ENCODE data around the gene ZNF367. TPM values are rescaled to one million over a fixed set of nuclear protein-coding genes. Genes with fewer than 3 reads are reported as not detected.

Gene ZNF367
- total RNA-seq, 2 donors from 2014 or later: 0.75 to 1.2 TPM

DNA sequence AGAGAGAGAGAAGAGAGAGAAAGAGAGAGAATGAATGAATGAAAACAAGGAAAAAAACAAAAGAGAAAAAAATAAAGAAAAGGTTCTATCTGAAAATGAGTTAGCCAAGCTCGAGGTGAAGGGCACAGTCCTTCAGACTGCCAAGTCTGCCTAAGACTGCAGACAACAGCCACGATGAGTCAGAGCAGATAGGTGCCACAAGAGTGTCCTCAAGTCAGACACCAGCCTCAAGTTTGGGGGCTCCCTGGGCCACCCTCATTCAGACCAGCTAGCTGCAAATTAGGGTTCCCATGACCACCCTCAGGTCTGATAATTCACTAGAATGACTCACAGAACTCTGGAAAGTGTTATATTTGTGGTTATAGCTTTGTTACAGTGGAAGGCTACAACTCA lies 17.9 kb upstream of the ZNF367 start:
- Histone ChIP-seq H3K27ac (no peak overlapping the region), H3K36me3 (no peaks in the 10 kb centered on the region), H3K27me3 (no peaks in the 10 kb centered on the region), H3K9me3 (no peaks in the 10 kb centered on the region), H3K4me3 (no peak overlapping the region), H3K4me1 (no peaks in the 10 kb centered on the region)
- DNase-seq (ENCODE audit: low spot score): no peak
- TF ChIP-seq, protein P1, sequence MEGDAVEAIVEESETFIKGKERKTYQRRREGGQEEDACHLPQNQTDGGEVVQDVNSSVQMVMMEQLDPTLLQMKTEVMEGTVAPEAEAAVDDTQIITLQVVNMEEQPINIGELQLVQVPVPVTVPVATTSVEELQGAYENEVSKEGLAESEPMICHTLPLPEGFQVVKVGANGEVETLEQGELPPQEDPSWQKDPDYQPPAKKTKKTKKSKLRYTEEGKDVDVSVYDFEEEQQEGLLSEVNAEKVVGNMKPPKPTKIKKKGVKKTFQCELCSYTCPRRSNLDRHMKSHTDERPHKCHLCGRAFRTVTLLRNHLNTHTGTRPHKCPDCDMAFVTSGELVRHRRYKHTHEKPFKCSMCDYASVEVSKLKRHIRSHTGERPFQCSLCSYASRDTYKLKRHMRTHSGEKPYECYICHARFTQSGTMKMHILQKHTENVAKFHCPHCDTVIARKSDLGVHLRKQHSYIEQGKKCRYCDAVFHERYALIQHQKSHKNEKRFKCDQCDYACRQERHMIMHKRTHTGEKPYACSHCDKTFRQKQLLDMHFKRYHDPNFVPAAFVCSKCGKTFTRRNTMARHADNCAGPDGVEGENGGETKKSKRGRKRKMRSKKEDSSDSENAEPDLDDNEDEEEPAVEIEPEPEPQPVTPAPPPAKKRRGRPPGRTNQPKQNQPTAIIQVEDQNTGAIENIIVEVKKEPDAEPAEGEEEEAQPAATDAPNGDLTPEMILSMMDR (IDR thresholded peaks at IDR 0.05): no peak

GRCh38 chr9:96435345-96435744 lies 17.2 kb upstream of the ZNF367 start:
- TF ChIP-seq, protein P1 (IDR thresholded peaks at IDR 0.05): no peak
- Histone ChIP-seq H3K9me3 (no peaks in the 10 kb centered on the region), H3K4me1 (no peaks in the 10 kb centered on the region), H3K27me3 (no peaks in the 10 kb centered on the region), H3K4me3 (no peak overlapping the region), H3K27ac (no peak overlapping the region), H3K36me3 (no peaks in the 10 kb centered on the region)
- DNase-seq (ENCODE audit: low spot score): no peak

DNA sequence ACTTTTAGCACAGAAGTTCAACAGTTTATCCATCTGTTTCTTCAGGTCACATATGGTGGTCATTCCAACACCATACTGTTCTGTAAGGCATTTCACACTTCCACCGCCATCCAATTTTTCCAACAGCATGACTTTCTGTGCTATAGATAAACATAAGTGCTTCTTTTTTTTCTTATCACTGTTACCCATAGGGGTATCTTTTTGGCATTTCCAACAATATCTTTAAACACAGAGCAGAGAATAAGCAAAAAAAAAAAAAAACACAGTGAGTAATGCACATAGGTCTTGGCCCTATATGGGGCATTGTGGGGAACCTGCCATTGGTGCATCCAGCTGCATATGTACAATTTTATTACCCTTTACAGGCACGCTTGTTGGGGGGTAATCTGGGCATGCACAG lies 12.2 kb upstream of the ZNF367 start:
- Histone ChIP-seq H3K27me3 (no peaks in the 10 kb centered on the region), H3K27ac (no peak overlapping the region), H3K4me1 (no peaks in the 10 kb centered on the region), H3K36me3 (no peaks in the 10 kb centered on the region), H3K4me3 (no peak overlapping the region), H3K9me3 (no peaks in the 10 kb centered on the region)
- TF ChIP-seq, protein P1 (IDR thresholded peaks at IDR 0.05): no peak
- no peak for DNase-seq (ENCODE audit: low spot score)

GRCh38 chr9:96429732-96430131 lies 11.6 kb upstream of the ZNF367 start:
- DNase-seq (ENCODE audit: low spot score): no peak
- no peaks in the 10 kb centered on the region for H3K9me3 ChIP-seq
- H3K36me3 ChIP-seq: no peaks in the 10 kb centered on the region
- H3K4me1 ChIP-seq: no peaks in the 10 kb centered on the region
- no peak overlapping the region for H3K27ac ChIP-seq
- TF ChIP-seq, protein P1 (IDR thresholded peaks at IDR 0.05): no peak
- H3K4me3 ChIP-seq: no peak overlapping the region
- H3K27me3 ChIP-seq: no peaks in the 10 kb centered on the region

- H3K27me3 ChIP-seq: no peaks in the 10 kb centered on the region
- peaks cover 0 to 8% of the 10 kb centered on the region in 2 donors for H3K4me1 ChIP-seq
- TF ChIP-seq, protein P1 (IDR thresholded peaks at IDR 0.05): no peak
- DNase-seq (ENCODE audit: low spot score): no peak
- no peaks in the 10 kb centered on the region for H3K9me3 ChIP-seq
- H3K36me3 ChIP-seq: no peaks in the 10 kb centered on the region
- no peak overlapping the region for H3K4me3 ChIP-seq
- H3K27ac ChIP-seq: no peak overlapping the region
Observed at GRCh38 chr9:96425500-96426169, 7.5 kb upstream of the ZNF367 start.

DNA sequence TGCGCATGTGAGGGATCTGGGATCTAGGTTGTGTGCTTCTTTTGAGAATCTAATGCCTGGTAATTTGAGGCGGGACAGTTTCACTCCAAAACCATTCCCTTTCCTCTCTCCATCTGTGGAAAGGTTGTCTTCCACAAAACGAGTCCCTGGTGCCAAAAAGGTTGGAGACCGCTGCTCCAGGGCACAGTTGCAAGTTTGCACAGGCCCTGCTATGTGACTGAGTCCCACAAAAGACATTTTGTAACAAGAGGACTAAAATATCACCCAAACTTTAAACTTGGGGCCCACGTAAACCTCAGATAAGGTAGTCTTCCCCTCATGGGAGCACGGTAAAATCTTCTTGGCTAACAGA lies 5.8 kb upstream of the ZNF367 start:
- Histone ChIP-seq H3K27ac (no peak overlapping the region), H3K36me3 (no peaks in the 10 kb centered on the region), H3K4me1 (peaks cover 0 to 23% of the 10 kb centered on the region in 2 donors), H3K9me3 (no peaks in the 10 kb centered on the region), H3K4me3 (no peak overlapping the region), H3K27me3 (no peaks in the 10 kb centered on the region)
- TF ChIP-seq, protein P1 (IDR thresholded peaks at IDR 0.05): no peak
- DNase-seq (ENCODE audit: low spot score): no peak

Data from right atrium auricular region (tissue), 2 donors.